K562 (cell line): ENCODE data around the gene TULP1. TPM values are rescaled to one million over a fixed set of nuclear protein-coding genes. Genes with fewer than 3 reads are reported as not detected.

Experiments used
- ATF6 ChIP-seq: sonication (generic); formaldehyde crosslinking; IDR thresholded peaks from 2 replicates; pipeline ENCODE4 v1.4.0; 2020; ENCODE audit warnings: mild to moderate bottlenecking, missing genetic modification reagents
- CBX8 ChIP-seq: fragments of 200-600 bp; sonication (generic); IDR thresholded peaks from 2 replicates; pipeline ENCODE4 v1.6.1; 2012; ENCODE audit warnings: borderline replicate concordance, mixed run types, low read depth, mild to moderate bottlenecking, moderate library complexity, mixed read lengths, low read length, control low read depth, inconsistent platforms; ENCODE audit not compliant: poor library complexity, severe bottlenecking; ENCODE audit errors: extremely low read depth
- CHD1 ChIP-seq: fragments of 200-600 bp; sonication (generic); IDR thresholded peaks from one replicate; pipeline ENCODE4 v1.6.1; 2012; ENCODE audit warnings: mild to moderate bottlenecking, moderate library complexity, low read length, inconsistent platforms
- E4F1 ChIP-seq: fragments of 250-450 bp; sonication (Bioruptor Pico); IDR thresholded peaks from 2 replicates; pipeline ENCODE4 v1.5.0; 2021; ENCODE audit warnings: mild to moderate bottlenecking, borderline replicate concordance
- HLTF ChIP-seq: fragments of 450-650 bp; IDR thresholded peaks from 2 replicates; pipeline ENCODE4 v1.6.1; 2016
- JUNB ChIP-seq: fragments of 450-650 bp; formaldehyde crosslinking; conservative IDR thresholded peaks from 2 replicates; pipeline ENCODE4 v1.4.0; 2020; ENCODE audit warnings: mild to moderate bottlenecking
- MAX ChIP-seq: sonication (generic); formaldehyde crosslinking; IDR thresholded peaks from 2 replicates; pipeline ENCODE4 v1.9.0; 2022; ENCODE audit warnings: mild to moderate bottlenecking, missing genetic modification reagents
- NELFE ChIP-seq: IDR thresholded peaks from 2 replicates; pipeline ENCODE4 v1.6.1; 2011; ENCODE audit warnings: mild to moderate bottlenecking; ENCODE audit not compliant: insufficient read depth, insufficient read length
- NEUROD1 ChIP-seq: fragments of 150-350 bp; IDR thresholded peaks from 2 replicates; pipeline ENCODE4 v1.6.1; 2014; ENCODE audit warnings: borderline replicate concordance, low read length, low read depth; ENCODE audit not compliant: partially characterized antibody
- NFXL1 ChIP-seq: fragments of 450-650 bp; formaldehyde crosslinking; IDR thresholded peaks from 2 replicates; pipeline ENCODE4 v1.4.0; 2021; ENCODE audit warnings: mild to moderate bottlenecking
- NFYB ChIP-seq: IDR thresholded peaks from 2 replicates; pipeline ENCODE4 v1.6.1; 2011; ENCODE audit warnings: mild to moderate bottlenecking, moderate library complexity; ENCODE audit not compliant: insufficient read length; ENCODE audit errors: extremely low read depth
- OTX1 ChIP-seq: fragments of 450-650 bp; formaldehyde crosslinking; IDR thresholded peaks from 2 replicates; pipeline ENCODE4 v1.4.0; 2022; ENCODE audit warnings: mild to moderate bottlenecking
- POLR2H ChIP-seq: IDR thresholded peaks from 2 replicates; pipeline ENCODE4 v1.6.1; 2016; ENCODE audit warnings: missing genetic modification characterization, low read depth, mild to moderate bottlenecking, control low read depth, missing compliant biosample characterization, moderate library complexity
- SRSF9 ChIP-seq: fragments of 200-400 bp; formaldehyde crosslinking; IDR thresholded peaks from 2 replicates; pipeline ENCODE4 v1.6.1; 2017; ENCODE audit warnings: low read depth, low read length, borderline replicate concordance
- TCF3 ChIP-seq: sonication (generic); formaldehyde crosslinking; IDR thresholded peaks from 2 replicates; pipeline ENCODE4 v1.4.0; 2020; ENCODE audit warnings: mild to moderate bottlenecking, missing genetic modification reagents
- ZBTB7A ChIP-seq: IDR thresholded peaks from 2 replicates; pipeline ENCODE4 v1.6.1; 2011; ENCODE audit warnings: low read depth, mild to moderate bottlenecking, low read length, moderate library complexity, borderline replicate concordance; ENCODE audit not compliant: control insufficient read depth
- ZKSCAN1 ChIP-seq: fragments of 150-350 bp; IDR thresholded peaks from 2 replicates; pipeline ENCODE4 v1.6.1; 2016; ENCODE audit warnings: low read depth, low read length
- ZNF717 ChIP-seq: fragments of 250-450 bp; sonication (Bioruptor Pico); IDR thresholded peaks from 2 replicates; pipeline ENCODE4 v1.5.0; 2021
- ZNF780A ChIP-seq: fragments of 250-450 bp; sonication (Bioruptor Pico); IDR thresholded peaks from 2 replicates; pipeline ENCODE4 v1.5.0; 2021; ENCODE audit warnings: mild to moderate bottlenecking
- polyA plus RNA-seq, 8 experiments: library from polyadenylated mRNA; depleted of rRNA in 4 of 8; stranded (reverse) in 5 of 8; unstranded in 3 of 8; fragments of >200 nt; fragmentation: Nextera tagmentation in 2 of 8; fragmentation: Illumina TruSeq in 1 of 8; extraction: Ambion mirVana in 2 of 8; extraction: Trizol in 1 of 8; gene quantifications; 2 replicates each; pipeline versions ENCODE4 v1.2.1 to v1.2.3, GENCODE V29; 2011 to 2014; ENCODE audit warnings: inconsistent platforms in 1 of 8, missing spikeins in 1 of 8
- total RNA-seq, 7 experiments: library from RNA; depleted of rRNA in 6 of 7; stranded (reverse); fragments of >200 nt in 6 of 7; fragmentation: Illumina TruSeq in 2 of 7; extraction: Trizol in 2 of 7; gene quantifications; 2 replicates each; pipeline versions ENCODE4 v1.2.1 to v1.2.3, GENCODE V29; 2011 to 2021; ENCODE audit warnings: low replicate concordance in 1 of 7

The TULP1 gene
- total and polyA plus RNA-seq, 9 of the 15 experiments (the other 6 are each of a cell fraction or from before 2014, with no cell fraction given), result 0.06 to 0.17 (median 0.09) TPM; not detected in 6

GRCh38 chr6:35468980-35469750 lies 43.5 kb downstream of the TULP1 start (continued):
- TF ChIP-seq NFXL1 (no peak), ZKSCAN1 (0 out of 2 replicates have a peak, but pooled peaks have one; percentile 24), JUNB (CRISPR knock-in tag) (no peak), HLTF (0 out of 2 replicates have a peak, but pooled peaks have one; percentile 17), NEUROD1 (no peak), TCF3 (CRISPR knock-in tag) (no peak), ZNF780A (CRISPR knock-in tag) (no peak), ZNF717 (no peak), ZBTB7A (peak; percentile 52; the same call in 1 of the 2 replicates), CBX8 (no peak), POLR2H (0 out of 2 replicates have a peak, but pooled peaks have one; percentile 15), MAX (CRISPR knock-in tag) (no peak), NELFE (no peak), E4F1 (CRISPR knock-in tag) (no peak), SRSF9 (no peak), CHD1 (peak; percentile 38), NFYB (no peak), ATF6 (no peak), OTX1 (CRISPR knock-in tag) (no peak)
